KOPT-K1 (cell line): ENCODE measurements around the gene ANAPC13.

Source experiments
- H3K27ac ChIP-seq: fragments of 200-600 bp; sonication (generic); 2 replicates; pipeline ENCODE4 v1.5.1; 2016; ENCODE audit warnings: antibody characterized with exemption, mild to moderate bottlenecking, low read depth, low read length; ENCODE audit not compliant: poor library complexity, severe bottlenecking
- H3K36me3 ChIP-seq: fragments of 200-600 bp; sonication (generic); 2 replicates; pipeline ENCODE4 v1.5.1; 2017; ENCODE audit warnings: antibody characterized with exemption, mild to moderate bottlenecking, low read length, moderate library complexity; ENCODE audit not compliant: insufficient read depth
- H3K9me3 ChIP-seq: fragments of 200-600 bp; sonication (generic); 2 replicates; pipeline ENCODE4 v1.5.1; 2017; ENCODE audit warnings: antibody characterized with exemption, low read length, mild to moderate bottlenecking; ENCODE audit not compliant: insufficient read depth, poor library complexity, severe bottlenecking

The ANAPC13 gene, protein sequence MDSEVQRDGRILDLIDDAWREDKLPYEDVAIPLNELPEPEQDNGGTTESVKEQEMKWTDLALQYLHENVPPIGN

DNA sequence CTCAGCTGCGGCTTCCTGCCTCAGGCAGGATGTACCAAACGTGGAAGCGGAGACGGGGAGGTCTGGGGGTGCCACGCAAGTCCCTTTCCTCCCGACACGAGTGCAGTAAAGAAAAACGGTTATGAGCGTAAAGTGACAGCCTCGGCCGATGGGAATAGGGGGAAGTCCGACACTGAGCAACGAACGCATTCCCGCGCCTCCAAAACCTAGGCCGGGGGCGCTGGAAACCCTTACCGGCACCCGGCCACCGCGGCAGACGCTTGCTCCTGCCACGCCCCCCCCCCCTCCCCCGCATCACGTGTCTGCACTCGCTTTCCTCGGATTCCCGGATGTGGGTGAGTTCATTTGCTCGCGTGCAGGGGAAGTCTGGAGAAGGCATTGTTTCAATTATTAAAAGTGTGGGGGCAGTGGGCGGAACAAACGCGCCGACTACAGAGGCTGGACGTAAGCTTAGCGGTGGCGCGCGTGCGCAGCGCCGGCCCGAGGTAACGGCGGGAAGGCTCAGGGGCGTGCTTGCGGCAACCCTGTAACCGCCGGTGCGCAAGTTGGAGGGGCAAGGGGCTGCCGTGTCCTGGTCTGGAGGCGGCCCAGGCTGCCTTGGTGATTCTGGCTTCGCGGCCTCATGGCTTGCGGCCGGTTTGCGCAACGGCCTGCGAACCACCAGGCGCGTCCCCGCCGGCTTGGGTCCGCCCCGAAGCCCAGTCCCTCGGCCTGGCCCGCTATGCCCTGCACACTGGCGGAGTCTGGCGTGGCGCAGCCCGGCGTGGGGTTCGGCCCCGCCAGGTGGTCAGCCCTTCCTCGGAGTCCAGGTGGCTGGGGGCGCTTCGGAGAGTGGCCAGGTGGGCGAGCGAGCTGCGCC lies at the start of gene ANAPC13, which contains the start of gene CEP63:
TSS of gene ANAPC13 (minus strand) at position 268 of the 859 bp plus-strand sequence. CDS start 3,081 bp downstream, outside the sequence.
TSS of gene CEP63 (plus strand) at position 340 of the 859 bp plus-strand sequence. CDS start 9,264 bp downstream, outside the sequence.
- Histone ChIP-seq H3K27ac (peak within 1 kb of the TSS; percentile 99), H3K36me3 (peaks cover 28% of the 10 kb centered on the region), H3K9me3 (no peaks in the 10 kb centered on the region)

DNA sequence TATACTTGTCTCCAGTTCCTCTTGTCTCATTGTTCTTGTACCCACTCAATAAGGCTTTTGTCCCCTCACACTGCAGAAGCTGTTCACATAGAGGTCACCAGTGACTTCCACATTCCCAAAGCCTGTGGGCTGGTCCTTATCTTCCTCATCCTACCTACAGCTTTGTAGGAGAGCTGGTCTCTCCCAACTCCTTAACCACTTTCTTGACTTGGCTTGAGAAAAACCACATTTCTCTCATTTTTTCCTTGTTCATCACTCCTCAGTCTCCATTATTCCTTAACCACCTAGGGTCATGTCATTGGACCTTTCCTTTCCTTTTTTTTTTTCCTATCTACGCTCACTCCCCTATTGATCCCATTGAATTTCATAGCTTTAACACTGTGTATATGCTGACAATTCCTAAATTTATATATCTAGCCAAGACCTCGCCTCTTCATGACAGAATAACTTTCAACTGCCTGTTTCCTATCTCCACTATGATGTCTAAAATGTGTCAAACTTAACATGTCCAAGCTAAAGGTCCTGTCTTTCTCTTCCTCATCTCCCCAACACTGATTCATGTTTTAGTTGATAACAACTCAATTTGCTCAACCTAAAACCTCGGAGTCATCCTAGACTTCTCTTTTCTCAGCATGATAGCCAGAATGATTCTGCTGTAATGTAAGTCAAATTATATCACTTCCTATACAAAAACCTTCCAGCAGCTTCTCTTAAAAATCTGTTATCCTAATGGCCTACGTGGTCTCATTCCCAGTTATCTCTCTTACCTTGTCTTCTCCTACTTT lies 49.6 kb upstream of the ANAPC13 start:
- Histone ChIP-seq H3K36me3 (peaks cover 63% of the 10 kb centered on the region), H3K9me3 (no peaks in the 10 kb centered on the region)

DNA sequence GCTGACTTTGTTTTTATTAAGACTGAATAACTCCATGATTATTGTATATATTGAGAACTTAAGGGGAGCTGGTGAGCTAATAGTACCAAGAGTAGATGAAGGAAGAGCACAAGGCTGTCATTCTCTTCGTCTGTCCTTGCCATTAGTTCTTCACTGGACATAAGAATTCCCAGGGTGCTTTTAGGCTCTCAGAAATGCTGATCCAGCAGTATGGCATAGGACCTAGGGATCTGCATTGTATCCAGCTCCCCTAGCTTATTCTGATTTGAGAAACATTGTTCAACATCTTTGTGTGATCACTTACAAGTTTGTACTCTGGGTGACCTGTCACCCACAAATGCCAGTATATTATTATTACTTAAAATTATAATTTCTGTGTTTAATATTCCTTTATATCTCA lies 47.7 kb upstream of the ANAPC13 start:
- Histone ChIP-seq H3K36me3 (peaks cover 51% of the 10 kb centered on the region), H3K9me3 (no peaks in the 10 kb centered on the region), H3K27ac (no peak overlapping the region)

More for the DNA sequence above, 49.6 kb upstream of the ANAPC13 start:
- no peak overlapping the region for H3K27ac ChIP-seq

DNA sequence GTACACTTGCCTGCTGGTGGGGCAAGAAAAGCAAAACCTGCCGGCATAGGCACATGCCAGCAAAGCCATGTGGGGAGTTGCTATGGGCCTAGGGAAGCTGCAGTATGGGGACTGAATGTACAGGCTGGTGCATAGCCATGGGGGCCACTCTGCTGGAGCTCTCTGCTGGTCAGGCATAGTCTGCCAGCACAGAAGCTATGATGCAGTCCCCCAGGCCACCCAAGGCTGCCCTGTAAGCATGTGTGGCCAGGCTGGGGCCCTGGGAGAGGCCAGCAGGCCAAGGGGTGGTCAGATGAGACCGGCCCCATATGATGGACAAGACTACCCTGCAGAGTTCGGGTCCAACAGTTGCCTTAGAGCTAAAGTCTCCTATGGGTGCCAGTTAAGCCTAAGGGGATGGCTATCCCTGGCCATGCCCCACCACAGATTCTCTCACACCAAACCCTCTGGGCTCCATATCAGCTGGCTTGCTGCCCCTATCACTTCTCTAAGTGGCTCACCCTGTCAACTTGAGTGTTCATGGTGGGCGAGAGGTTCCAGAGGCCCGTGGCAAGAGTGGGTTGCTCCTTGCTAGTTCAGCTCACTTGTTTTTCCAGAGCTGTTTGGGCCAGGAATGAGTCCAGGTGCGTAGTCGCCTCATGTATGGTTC lies 41.9 kb upstream of the ANAPC13 start:
- H3K27ac ChIP-seq, result no peak overlapping the region
- H3K36me3 ChIP-seq, result peaks cover 15% of the 10 kb centered on the region
- H3K9me3 ChIP-seq, result peaks cover 39% of the 10 kb centered on the region

DNA sequence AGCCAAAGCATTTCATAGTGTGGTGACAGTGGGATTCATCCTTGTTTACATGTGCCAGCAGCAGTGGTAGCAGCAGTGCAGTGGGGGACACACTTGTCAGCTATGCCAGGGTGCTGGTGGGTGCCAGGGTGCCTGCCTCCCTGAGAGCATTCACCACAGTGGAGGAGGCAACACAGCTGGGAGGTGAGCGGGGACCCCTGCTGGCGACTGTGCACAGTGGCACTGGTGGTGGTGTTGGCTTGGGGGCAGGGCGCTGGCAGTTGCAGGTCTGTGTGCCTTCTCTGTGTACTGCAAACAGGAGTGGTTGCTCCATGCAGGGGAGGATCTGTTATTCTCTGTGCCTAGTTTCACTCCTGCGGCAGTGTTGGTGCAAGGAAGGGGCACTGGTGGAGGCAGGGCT lies 41.3 kb upstream of the ANAPC13 start:
- H3K27ac ChIP-seq, result no peak overlapping the region
- H3K9me3 ChIP-seq, result peaks cover 46% of the 10 kb centered on the region

DNA sequence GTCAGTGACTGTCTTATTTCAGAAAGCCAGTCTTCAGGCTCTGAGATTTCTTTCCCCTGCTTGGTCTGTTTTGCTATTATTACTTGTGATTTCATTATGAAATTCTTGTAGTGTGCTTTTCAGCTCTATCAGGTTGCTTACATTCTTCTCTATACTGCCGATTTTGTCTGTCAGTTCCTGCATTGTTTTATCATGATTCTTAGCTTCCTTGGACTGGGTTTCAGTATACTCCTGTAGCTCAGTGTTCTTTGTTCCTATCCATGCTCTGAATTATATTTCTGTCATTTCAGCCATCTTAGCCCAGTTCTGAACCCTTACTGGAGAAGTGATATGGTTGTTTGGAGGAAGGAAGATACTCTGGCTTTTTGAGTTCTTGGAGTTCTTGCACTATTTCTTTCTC lies 40.5 kb upstream of the ANAPC13 start:
- H3K27ac ChIP-seq, result no peak overlapping the region
- peaks cover 23% of the 10 kb centered on the region; the same call in 1 of the 2 replicates for H3K36me3 ChIP-seq
- H3K9me3 ChIP-seq, result peaks cover 53% of the 10 kb centered on the region

More for the DNA sequence above, 41.3 kb upstream of the ANAPC13 start:
- peaks cover 19% of the 10 kb centered on the region; the same call in 1 of the 2 replicates for H3K36me3 ChIP-seq

DNA sequence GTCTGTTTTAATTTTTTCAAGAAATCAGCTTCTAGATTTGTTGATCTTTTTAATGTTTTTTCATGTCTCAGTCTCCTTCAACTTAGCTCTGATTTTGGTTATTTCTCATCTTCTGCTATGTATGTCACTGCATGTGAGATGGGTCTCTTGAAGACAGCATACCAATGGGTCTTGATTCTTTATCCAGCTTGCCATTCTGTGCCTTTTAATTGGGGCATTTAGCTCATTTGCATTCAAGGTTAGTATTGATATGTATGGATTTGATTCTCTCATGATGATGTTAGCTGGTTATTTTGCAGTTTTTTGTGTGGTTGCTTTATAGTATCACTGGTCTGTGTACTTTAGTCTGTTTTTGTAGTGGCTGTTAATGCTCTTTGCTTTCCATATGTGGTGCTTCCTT lies 39.5 kb upstream of the ANAPC13 start:
- Histone ChIP-seq H3K9me3 (peaks cover 56% of the 10 kb centered on the region), H3K36me3 (peaks cover 23% of the 10 kb centered on the region)

DNA sequence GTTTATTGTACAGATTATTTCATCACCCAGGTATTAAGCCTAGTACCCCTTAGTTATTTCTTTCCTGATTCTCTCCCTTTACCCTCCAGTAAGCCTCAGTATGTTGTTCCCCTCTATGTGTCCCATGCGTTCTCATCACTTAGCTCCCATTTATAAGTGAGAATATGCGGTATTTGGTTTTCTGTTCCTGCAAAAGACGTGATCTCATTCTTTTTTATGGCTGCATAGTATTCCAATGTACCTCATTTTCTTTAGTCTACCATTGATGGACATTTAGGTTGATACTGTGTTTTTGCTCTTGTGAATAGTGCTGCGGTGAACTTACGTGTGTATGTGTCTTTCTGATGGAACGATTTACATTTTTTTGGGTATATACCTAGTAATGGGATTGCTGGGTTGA lies 36.8 kb upstream of the ANAPC13 start:
- Histone ChIP-seq H3K27ac (no peak overlapping the region), H3K36me3 (peaks cover 35% of the 10 kb centered on the region), H3K9me3 (peaks cover 76% of the 10 kb centered on the region)

More for the DNA sequence above, 39.5 kb upstream of the ANAPC13 start:
- no peak overlapping the region for H3K27ac ChIP-seq

DNA sequence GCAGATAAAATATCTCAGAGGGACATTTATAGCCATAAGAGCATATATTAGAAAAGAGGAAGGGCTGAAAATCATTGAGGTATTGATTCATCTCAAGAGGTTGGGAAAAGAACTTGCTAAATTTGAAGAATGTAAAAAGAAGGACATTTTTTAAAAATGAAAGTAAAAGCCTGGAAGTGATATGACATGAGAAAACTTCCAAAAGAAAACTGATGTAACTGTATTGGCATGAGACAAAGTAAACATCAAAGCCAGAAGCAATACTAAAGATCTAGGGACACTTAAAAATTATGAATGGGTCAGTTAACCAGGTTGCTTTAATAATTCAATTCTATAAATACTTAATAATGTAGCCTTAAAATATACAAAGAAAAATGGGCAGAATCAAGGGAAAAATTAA lies 32.0 kb upstream of the ANAPC13 start:
- Histone ChIP-seq H3K27ac (no peak overlapping the region), H3K9me3 (peaks cover 38% of the 10 kb centered on the region), H3K36me3 (peaks cover 41% of the 10 kb centered on the region)

DNA sequence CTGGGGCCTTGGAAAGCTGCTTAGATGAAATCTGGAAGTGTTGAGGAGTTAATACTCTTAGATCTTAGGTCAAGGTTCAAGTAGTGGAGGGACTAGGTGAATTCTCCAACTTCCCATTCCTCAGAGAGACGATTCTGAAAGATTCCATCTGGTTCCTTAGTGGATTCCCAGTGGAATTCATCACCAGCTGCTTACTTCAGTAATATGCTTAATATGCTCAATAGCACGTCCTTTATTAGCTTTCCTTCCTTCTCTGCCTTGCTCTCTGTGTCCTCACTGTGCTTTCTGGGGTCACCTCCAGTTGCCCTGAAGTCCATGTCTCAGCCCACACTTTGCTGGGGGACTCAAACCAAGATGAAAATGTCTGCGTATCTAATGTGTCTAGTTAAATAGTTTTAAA lies 31.1 kb upstream of the ANAPC13 start:
- Histone ChIP-seq H3K9me3 (peaks cover 29% of the 10 kb centered on the region), H3K36me3 (peaks cover 38% of the 10 kb centered on the region), H3K27ac (no peak overlapping the region)

DNA sequence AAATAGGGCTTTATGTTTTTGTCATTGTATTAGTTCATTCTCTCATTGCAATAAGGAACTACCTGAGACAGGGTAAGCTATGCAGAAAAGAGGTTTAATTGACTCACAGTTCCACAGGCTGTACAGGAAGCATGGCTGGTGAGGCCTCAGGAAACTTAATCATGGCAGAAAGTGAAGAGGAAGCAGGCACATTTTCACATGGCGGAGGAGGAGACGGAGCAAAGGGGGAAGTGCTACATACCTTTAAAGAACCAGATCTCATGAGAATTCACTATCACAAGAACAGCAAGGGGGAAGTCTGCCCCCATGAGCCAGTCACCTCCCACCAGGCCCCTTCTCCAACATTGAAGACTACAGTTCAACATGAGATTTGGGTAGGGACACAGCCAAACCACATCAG lies 25.7 kb upstream of the ANAPC13 start:
- Histone ChIP-seq H3K27ac (no peak overlapping the region), H3K9me3 (peaks cover 27% of the 10 kb centered on the region), H3K36me3 (peaks cover 77% of the 10 kb centered on the region)

DNA sequence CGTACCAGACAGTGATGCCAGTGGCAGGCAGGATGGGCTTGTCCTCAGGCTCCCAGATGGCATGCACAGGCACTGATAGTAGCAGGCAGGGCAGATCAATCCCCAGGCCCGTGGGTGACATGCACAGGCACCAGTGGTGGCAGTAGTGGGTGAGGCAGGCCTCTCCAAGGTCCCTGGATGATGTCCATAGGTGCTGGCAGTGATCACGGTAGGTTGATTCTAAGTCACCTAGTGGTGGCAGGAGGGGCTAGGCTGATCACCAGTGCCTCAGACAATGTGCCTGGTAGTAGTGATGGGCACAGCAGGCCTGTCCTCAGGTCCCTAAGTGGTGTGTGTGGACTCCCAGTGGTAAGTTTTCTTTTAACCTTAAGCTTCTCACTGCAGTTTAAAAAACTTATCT lies 19.7 kb upstream of the ANAPC13 start:
- Histone ChIP-seq H3K27ac (no peak overlapping the region), H3K9me3 (peaks cover 70% of the 10 kb centered on the region), H3K36me3 (peaks cover 85% of the 10 kb centered on the region)

DNA sequence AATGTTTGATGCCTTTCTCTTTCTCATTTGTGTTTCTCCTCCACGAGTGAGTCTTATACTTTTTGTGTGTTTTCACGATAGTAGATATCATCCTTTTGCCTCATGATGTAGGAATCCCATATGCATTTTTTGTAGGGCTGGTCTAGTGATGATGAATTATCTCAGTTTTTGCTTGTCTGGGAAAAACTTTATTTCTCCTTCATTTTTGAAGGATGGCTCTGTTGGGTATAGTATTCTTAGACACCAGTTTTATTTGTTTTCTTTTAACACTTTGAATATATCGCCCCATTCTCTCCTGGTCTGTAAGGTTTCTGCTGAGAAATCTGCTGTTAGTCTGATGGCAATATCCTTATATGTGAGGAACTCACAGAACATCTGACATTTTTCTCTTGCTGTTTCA lies 18.3 kb upstream of the ANAPC13 start:
- Histone ChIP-seq H3K27ac (no peak overlapping the region), H3K9me3 (peaks cover 80% of the 10 kb centered on the region), H3K36me3 (peaks cover 78% of the 10 kb centered on the region)

DNA sequence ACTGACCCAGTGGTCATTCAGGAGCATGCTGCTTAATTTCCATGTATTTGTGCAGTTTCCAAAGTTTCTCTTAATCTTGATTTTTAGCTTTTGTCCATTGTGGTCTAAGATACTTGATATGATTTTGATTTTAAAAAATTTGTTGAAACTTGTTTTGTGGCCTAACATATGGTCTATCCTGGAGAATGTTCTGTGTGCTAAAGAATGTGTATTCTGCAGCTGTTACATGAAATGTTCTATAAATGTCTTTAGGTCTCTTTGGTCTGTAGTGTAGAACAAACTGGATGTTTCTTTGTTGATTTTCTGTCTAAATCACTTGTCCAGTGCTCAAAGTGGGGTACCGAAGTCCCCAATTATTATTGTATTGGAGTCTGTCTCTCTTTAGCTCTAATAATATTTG lies 17.5 kb upstream of the ANAPC13 start:
- Histone ChIP-seq H3K36me3 (peaks cover 76% of the 10 kb centered on the region), H3K27ac (no peak overlapping the region), H3K9me3 (peaks cover 83% of the 10 kb centered on the region)
